ENCODE data around the gene SPECC1. TPM values are rescaled to one million over a fixed set of nuclear protein-coding genes. Genes with fewer than 3 reads are reported as not detected.

Gene SPECC1
- polyA plus RNA-seq, 1 of the 3 experiments (the other 2 are of a cell fraction), result 11.2 TPM

DNA sequence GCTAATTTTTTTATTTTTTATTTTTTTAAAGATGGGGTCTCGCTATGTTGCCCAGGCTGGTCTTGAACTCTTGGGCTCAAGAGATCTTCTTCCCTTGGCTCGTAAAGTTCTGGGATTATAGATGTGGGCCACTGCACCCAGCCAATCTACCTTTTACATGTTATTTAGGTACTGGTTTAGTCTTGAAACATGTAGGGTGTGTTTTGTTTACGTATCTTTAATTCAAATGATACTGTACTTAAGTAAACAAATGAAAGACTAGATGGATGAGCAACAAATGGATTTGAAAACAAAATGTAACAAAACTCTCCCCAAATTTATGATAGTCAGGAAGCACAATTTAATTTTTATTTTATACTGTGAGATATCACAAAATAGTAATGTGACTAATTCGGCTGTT is 250.5 kb downstream of the SPECC1 start:
- no peaks in the 10 kb centered on the region for H3K9me2 ChIP-seq
- H3F3A ChIP-seq (replicated peaks; ENCODE audit: insufficient read depth), result no peaks in the 10 kb centered on the region
- H3K27ac ChIP-seq (ENCODE audit: low read depth in 2 of 2, low read length in 1 of 2), result no peak overlapping the region
- peaks cover 3 to 9% of the 10 kb centered on the region in 2 experiments for H3K36me3 ChIP-seq (replicated peaks in 1 of 2; ENCODE audit: control insufficient read depth in 1 of 2, insufficient read depth in 2 of 2, low read length in 1 of 2)
- no peak overlapping the region for H3K9ac ChIP-seq
- no peak for DNase-seq
- no peak overlapping the region for H3K4me3 ChIP-seq (ENCODE audit: low read depth in 2 of 2, low read length in 1 of 2)
- no peaks in the 10 kb centered on the region for H3K79me2 ChIP-seq (ENCODE audit: insufficient read depth)
- TF ChIP-seq, protein P1, sequence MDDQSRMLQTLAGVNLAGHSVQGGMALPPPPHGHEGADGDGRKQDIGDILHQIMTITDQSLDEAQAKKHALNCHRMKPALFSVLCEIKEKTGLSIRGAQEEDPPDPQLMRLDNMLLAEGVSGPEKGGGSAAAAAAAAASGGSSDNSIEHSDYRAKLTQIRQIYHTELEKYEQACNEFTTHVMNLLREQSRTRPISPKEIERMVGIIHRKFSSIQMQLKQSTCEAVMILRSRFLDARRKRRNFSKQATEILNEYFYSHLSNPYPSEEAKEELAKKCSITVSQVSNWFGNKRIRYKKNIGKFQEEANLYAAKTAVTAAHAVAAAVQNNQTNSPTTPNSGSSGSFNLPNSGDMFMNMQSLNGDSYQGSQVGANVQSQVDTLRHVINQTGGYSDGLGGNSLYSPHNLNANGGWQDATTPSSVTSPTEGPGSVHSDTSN (IDR thresholded peaks at IDR 0.05), result no peak
- TF ChIP-seq GABPA (IDR thresholded peaks at IDR 0.05; ENCODE audit: low read depth), result no peak
- no peak for TF ChIP-seq FOXM1 (IDR thresholded peaks at IDR 0.05; ENCODE audit: low read depth)
- TF ChIP-seq TEAD4 (IDR thresholded peaks at IDR 0.05; ENCODE audit: borderline replicate concordance, insufficient read depth), result no peak
- TF ChIP-seq, protein P2, sequence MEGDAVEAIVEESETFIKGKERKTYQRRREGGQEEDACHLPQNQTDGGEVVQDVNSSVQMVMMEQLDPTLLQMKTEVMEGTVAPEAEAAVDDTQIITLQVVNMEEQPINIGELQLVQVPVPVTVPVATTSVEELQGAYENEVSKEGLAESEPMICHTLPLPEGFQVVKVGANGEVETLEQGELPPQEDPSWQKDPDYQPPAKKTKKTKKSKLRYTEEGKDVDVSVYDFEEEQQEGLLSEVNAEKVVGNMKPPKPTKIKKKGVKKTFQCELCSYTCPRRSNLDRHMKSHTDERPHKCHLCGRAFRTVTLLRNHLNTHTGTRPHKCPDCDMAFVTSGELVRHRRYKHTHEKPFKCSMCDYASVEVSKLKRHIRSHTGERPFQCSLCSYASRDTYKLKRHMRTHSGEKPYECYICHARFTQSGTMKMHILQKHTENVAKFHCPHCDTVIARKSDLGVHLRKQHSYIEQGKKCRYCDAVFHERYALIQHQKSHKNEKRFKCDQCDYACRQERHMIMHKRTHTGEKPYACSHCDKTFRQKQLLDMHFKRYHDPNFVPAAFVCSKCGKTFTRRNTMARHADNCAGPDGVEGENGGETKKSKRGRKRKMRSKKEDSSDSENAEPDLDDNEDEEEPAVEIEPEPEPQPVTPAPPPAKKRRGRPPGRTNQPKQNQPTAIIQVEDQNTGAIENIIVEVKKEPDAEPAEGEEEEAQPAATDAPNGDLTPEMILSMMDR (IDR thresholded peaks at IDR 0.05), result no peak
- no peak for TF ChIP-seq MXI1 (IDR thresholded peaks at IDR 0.05; ENCODE audit: low read depth, low read length)
- no peak for TF ChIP-seq RAD21 (IDR thresholded peaks at IDR 0.05; ENCODE audit: low read length)
- no peak for TF ChIP-seq SMC3 (IDR thresholded peaks at IDR 0.05; ENCODE audit: low read depth, low read length)
- TF ChIP-seq POLR2AphosphoS5 (IDR thresholded peaks at IDR 0.05; ENCODE audit: low read depth, low read length), result no peak
- TF ChIP-seq NFIC (IDR thresholded peaks at IDR 0.05; ENCODE audit: borderline replicate concordance), result no peak
- TF ChIP-seq, protein P3, sequence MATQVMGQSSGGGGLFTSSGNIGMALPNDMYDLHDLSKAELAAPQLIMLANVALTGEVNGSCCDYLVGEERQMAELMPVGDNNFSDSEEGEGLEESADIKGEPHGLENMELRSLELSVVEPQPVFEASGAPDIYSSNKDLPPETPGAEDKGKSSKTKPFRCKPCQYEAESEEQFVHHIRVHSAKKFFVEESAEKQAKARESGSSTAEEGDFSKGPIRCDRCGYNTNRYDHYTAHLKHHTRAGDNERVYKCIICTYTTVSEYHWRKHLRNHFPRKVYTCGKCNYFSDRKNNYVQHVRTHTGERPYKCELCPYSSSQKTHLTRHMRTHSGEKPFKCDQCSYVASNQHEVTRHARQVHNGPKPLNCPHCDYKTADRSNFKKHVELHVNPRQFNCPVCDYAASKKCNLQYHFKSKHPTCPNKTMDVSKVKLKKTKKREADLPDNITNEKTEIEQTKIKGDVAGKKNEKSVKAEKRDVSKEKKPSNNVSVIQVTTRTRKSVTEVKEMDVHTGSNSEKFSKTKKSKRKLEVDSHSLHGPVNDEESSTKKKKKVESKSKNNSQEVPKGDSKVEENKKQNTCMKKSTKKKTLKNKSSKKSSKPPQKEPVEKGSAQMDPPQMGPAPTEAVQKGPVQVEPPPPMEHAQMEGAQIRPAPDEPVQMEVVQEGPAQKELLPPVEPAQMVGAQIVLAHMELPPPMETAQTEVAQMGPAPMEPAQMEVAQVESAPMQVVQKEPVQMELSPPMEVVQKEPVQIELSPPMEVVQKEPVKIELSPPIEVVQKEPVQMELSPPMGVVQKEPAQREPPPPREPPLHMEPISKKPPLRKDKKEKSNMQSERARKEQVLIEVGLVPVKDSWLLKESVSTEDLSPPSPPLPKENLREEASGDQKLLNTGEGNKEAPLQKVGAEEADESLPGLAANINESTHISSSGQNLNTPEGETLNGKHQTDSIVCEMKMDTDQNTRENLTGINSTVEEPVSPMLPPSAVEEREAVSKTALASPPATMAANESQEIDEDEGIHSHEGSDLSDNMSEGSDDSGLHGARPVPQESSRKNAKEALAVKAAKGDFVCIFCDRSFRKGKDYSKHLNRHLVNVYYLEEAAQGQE (IDR thresholded peaks at IDR 0.05; ENCODE audit: low read depth, low read length), result no peak
- no peak for TF ChIP-seq JUND (IDR thresholded peaks at IDR 0.05)
- no peak for TF ChIP-seq RCOR1 (IDR thresholded peaks at IDR 0.05; ENCODE audit: low read length)
- TF ChIP-seq RXRA (IDR thresholded peaks at IDR 0.05; ENCODE audit: borderline replicate concordance, low read depth), result no peak
- TF ChIP-seq TAF1 (IDR thresholded peaks at IDR 0.05; ENCODE audit: borderline replicate concordance, low read depth, low read length), result no peak
- TF ChIP-seq EZH2phosphoT487 (IDR thresholded peaks at IDR 0.05; ENCODE audit: borderline replicate concordance, low read depth), result no peak
- no peak for TF ChIP-seq GATA2 (CRISPR knock-in tag; IDR thresholded peaks at IDR 0.05)
- TF ChIP-seq FOSL2 (IDR thresholded peaks at IDR 0.05; ENCODE audit: borderline replicate concordance, low read depth), result no peak
- WGBS (ENCODE audit: low lambda C conversion rate), result 97% methylated on average over 4 of the region's 4 CpGs
- no peaks in the 10 kb centered on the region for H3K9me3 ChIP-seq
- ChIA-PET POLR2A (no interaction called here), CTCF (no interaction called here)
- no peak overlapping the region for H2AFZ ChIP-seq (ENCODE audit: low read depth)
- H3K27me3 ChIP-seq (ENCODE audit: insufficient read depth), result no peaks in the 10 kb centered on the region
- H4K20me1 ChIP-seq (ENCODE audit: insufficient read depth), result no peaks in the 10 kb centered on the region
- no peak overlapping the region for H3K4me2 ChIP-seq
- no peaks in the 10 kb centered on the region for H3K4me1 ChIP-seq (ENCODE audit: control insufficient read depth in 1 of 2, insufficient read depth in 2 of 2, low read depth in 1 of 2, low read length in 1 of 2)
